GM12891 (cell line): ENCODE measurements around the gene NACAD.

Experiments
- DNase-seq: peaks from one replicate; pipeline ENCODE4 v3.0.0; 2011; ENCODE audit warnings: low spot score; ENCODE audit not compliant: insufficient read length
- FAIRE-seq: peaks from 2 replicates; lab custom pipeline; 2011; peaks lifted over from hg19 to GRCh38; lab: Jason Lieb, UNC
- PAX5 ChIP-seq: IDR thresholded peaks from 2 replicates; pipeline ENCODE4 v1.6.1; 2011; ENCODE audit warnings: low read length, moderate library complexity, mild to moderate bottlenecking; ENCODE audit not compliant: insufficient read depth, severe bottlenecking
- POLR2A ChIP-seq: IDR thresholded peaks from 2 replicates; pipeline ENCODE4 v1.6.1; 2011; ENCODE audit warnings: low read depth, low read length, control low read depth
- POLR2AphosphoS5 ChIP-seq: IDR thresholded peaks from 2 replicates; pipeline ENCODE4 v1.6.1; 2011; ENCODE audit warnings: low read depth, low read length, control low read depth
- POU2F2 ChIP-seq: IDR thresholded peaks from 2 replicates; pipeline ENCODE4 v1.6.1; 2011; ENCODE audit warnings: low read depth, mild to moderate bottlenecking, control low read depth, low read length, moderate library complexity
- SPI1 ChIP-seq: IDR thresholded peaks from 2 replicates; pipeline ENCODE4 v1.6.1; 2011; ENCODE audit warnings: low read depth, low read length, control low read depth
- TAF1 ChIP-seq: IDR thresholded peaks from 2 replicates; pipeline ENCODE4 v1.6.1; 2011; ENCODE audit warnings: low read depth, low read length, control low read depth

NACAD gene

DNA sequence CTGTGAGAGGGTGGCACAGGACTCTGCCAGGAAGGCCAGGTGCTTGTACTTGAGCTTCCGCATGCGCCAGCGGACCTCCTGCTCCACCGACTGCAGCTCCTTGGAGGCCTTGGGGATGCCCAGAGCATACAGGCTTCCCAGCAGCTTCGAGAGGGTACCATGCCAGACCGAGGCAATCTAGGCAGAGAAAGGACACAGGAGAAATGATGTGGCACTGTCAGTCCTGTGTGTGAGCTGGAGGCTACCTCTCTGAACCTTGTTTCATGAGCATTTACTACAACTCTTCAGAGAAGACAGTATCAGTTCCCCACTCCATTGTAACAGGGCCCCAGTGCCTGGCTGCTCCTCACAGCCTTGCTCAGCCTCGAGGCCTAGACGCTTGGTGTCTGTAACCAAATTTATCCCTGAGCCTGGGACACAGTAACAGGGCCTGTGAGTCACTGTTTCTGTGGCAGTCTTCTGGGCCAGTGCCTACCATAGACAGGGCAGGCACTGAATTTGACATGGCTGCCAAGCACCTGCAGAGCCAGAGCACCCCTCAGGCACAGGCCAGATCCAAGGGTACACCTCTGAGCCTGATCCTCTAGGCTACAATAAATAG lies 16.9 kb upstream of the NACAD start:
- DNase-seq, result no peak
- no peak for FAIRE-seq
- TF ChIP-seq POLR2A (no peak), TAF1 (no peak), PAX5 (no peak), POLR2AphosphoS5 (peak; percentile 33; the same call in 1 of the 2 replicates), SPI1 (no peak), POU2F2 (no peak)

DNA sequence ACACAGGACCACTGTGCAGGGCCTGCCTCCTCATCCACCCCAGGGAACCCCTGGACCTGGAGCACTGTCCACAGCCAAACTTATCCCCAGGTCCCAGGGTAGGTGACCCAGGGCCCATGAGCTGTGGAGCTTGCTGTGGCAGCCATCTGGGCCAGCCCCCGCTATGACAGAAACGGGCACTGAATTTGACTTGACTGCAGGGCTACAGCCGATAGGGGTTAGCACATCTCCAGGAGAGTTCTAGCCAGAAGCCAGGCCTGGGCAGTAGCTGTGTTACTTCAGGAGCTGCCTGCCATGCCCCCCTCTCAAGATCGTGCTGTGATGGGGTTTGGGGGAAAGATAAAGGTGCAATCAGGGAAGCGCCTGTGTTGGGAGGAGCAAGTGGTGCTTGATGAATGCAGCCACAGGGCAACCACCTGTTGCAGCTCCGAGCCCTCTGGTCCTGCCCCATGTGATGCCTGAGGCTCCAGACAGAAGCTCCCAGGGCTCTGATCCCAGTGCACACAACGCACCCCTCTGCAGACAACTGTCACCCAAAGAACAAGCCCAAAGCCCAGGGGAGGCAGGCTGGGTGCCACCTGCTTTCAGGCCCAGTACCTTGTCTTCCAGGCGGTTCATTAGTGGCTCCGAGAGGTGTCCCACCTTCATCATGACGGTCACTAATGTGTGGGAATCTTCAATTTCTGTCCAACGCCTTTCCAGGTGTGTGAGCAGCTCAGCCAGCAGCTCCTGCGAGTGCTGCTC lies 16.2 kb upstream of the NACAD start:
- FAIRE-seq (no peak), DNase-seq (no peak)
- no peak for TF ChIP-seq POLR2AphosphoS5
- TF ChIP-seq POLR2A, result no peak
- no peak for TF ChIP-seq PAX5
- TF ChIP-seq SPI1, result no peak
- 0 out of 2 replicates have a peak, but pooled peaks have one; percentile 13 for TF ChIP-seq POU2F2

- no peak for FAIRE-seq
- no peak for DNase-seq
- TF ChIP-seq POLR2A, result no peak
- TF ChIP-seq POU2F2, result no peak
- TF ChIP-seq POLR2AphosphoS5, result no peak
- no peak for TF ChIP-seq PAX5
- no peak for TF ChIP-seq TAF1
- TF ChIP-seq SPI1, result no peak
These were observed 15.4 kb upstream of the NACAD start for GRCh38 chr7:45103958-45104843.

- FAIRE-seq, result no peak
- no peak for TF ChIP-seq SPI1
- TF ChIP-seq POU2F2, result no peak
- no peak for TF ChIP-seq POLR2A
- TF ChIP-seq POLR2AphosphoS5, result no peak
- no peak for TF ChIP-seq PAX5
- TF ChIP-seq TAF1, result no peak
These were observed 14.3 kb upstream of the NACAD start for GRCh38 chr7:45102785-45103712.

GRCh38 chr7:45101748-45102147 lies 13.0 kb upstream of the NACAD start:
- TF ChIP-seq POLR2AphosphoS5 (no peak; the same call in 1 of the 2 replicates), SPI1 (no peak), PAX5 (no peak), TAF1 (no peak), POU2F2 (no peak), POLR2A (no peak)
- DNase-seq, result no peak
- FAIRE-seq, result no peak

More at GRCh38 chr7:45102785-45103712, 14.3 kb upstream of the NACAD start:
- DNase-seq, result no peak

GRCh38 chr7:45100761-45101480 lies 12.2 kb upstream of the NACAD start:
- TF ChIP-seq TAF1 (no peak), POLR2A (no peak)
- no peak for DNase-seq
- FAIRE-seq, result no peak

DNA sequence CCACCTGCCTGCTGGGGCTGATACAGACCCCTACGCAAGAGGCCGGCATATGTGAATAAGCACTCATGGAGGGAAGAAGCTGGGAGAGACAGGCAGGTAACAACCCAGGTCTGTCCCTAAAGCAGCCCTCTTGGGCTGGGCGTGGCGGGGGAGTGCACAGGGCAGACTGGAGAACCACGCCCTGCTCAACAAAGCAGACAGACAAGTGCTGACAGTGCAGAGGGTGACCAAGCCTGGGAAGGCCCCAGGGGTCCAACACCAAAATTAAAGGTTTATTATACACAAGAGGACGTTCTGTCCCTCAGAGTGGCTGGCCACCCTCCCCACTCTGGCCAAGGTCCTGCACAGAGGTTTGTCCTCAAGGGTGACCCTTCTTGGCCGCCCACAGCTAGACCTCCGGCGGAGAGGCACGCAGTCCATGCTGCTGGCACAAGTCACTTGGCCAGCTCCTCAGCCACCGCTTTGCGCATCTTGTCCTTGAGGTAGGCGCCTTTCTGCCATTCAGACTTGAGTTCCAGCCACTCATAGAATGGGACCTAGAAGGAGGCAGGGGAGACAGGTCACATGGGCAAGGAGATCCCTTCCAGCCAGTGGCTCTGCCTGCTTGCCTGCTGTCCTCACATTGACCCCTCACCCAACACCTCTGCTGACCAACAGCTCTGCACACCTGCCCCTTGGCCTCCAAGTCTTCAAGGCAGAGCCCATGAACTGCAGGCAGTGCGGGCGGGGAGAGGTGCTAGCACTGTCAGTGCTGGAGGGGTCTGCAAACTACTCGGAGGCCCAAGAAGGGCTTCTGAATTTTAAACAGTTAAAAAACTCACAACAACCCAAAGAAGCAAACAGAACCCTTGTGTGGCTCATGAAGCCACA lies 11.4 kb upstream of the NACAD start:
- no peak for TF ChIP-seq TAF1
- no peak for TF ChIP-seq POU2F2
- TF ChIP-seq POLR2AphosphoS5, result no peak
- no peak for TF ChIP-seq SPI1
- TF ChIP-seq POLR2A, result no peak
- TF ChIP-seq PAX5, result no peak
- FAIRE-seq (no peak), DNase-seq (no peak)
